LNCaP clone FGC (cell line): ENCODE measurements around the gene DNAH11.
"Not testable (repeated sequence)": the region's sequence is repeated elsewhere in the genome, so short reads cannot be mapped to it uniquely, and the experiment has no call there.

Experiments used
- DNase-seq: peaks from one replicate; pipeline ENCODE4 v3.0.0-alpha.2; 2011; ENCODE audit warnings: low read depth
- H3K4me3 ChIP-seq: 2 replicates; pipeline ENCODE4 v1.5.1; 2011; ENCODE audit warnings: mild to moderate bottlenecking, low read depth, low read length, control low read depth
- CTCF ChIP-seq: IDR thresholded peaks from 2 replicates; pipeline ENCODE4 v1.5.1; 2012; ENCODE audit warnings: mild to moderate bottlenecking; ENCODE audit not compliant: control insufficient read depth, insufficient read depth; ENCODE audit errors: extremely low read depth

Gene DNAH11

GRCh38 chr7:21926448-21926847, 383.6 kb downstream of the DNAH11 start:
- DNase-seq, result no peak
- H3K4me3 ChIP-seq, result no peak overlapping the region
- TF ChIP-seq CTCF, result no peak

- TF ChIP-seq CTCF, result no peak
- no peak for DNase-seq
- no peak overlapping the region for H3K4me3 ChIP-seq
Observed at GRCh38 chr7:21927693-21928092, 384.9 kb downstream of the DNAH11 start.

- H3K4me3 ChIP-seq, DNase-seq: not testable (repeated sequence)
Observed at GRCh38 chr7:21933293-21933692, 390.5 kb downstream of the DNAH11 start.

GRCh38 chr7:21934808-21935207, 392.0 kb downstream of the DNAH11 start:
- no peak overlapping the region for H3K4me3 ChIP-seq
- DNase-seq, result no peak
- TF ChIP-seq CTCF, result no peak

- no peak overlapping the region for H3K4me3 ChIP-seq
- DNase-seq, result no peak
- no peak for TF ChIP-seq CTCF
Observed at GRCh38 chr7:21938463-21938862, 395.6 kb downstream of the DNAH11 start.

GRCh38 chr7:21939136-21939857, 396.5 kb downstream of the DNAH11 start:
- H3K4me3 ChIP-seq, result no peak overlapping the region; the same call in 1 of the 2 replicates
- no peak for TF ChIP-seq CTCF
- DNase-seq, result peak; percentile 56

GRCh38 chr7:21939858-21940372, 397.1 kb downstream of the DNAH11 start:
- H3K4me3 ChIP-seq, result no peak overlapping the region
- no peak for TF ChIP-seq CTCF
- no peak for DNase-seq
